ENCODE results near the gene PNPLA6.

PNPLA6 gene

GRCh38 chr19:7515645-7516151 lies 19.8 kb upstream of the PNPLA6 start, which contains the start of gene ZNF358:
Gene ZNF358, plus strand, starts transcription at chr19:7516103. Its CDS starts 3,140 bp downstream, at chr19:7519243.
- DNase-seq (ENCODE audit: low spot score) = peak; percentile 16

- DNase-seq (ENCODE audit: low spot score) = no peak
These were observed 19.2 kb upstream of the PNPLA6 start for GRCh38 chr19:7516333-7516732.

GRCh38 chr19:7516878-7517277 lies 18.6 kb upstream of the PNPLA6 start:
- DNase-seq (ENCODE audit: low spot score) = no peak

- DNase-seq (ENCODE audit: low spot score) = no peak
These were observed 16.0 kb upstream of the PNPLA6 start for GRCh38 chr19:7519361-7520130.

- no peak for DNase-seq (ENCODE audit: low spot score)
These were observed 15.1 kb upstream of the PNPLA6 start for GRCh38 chr19:7520131-7521051.

GRCh38 chr19:7521551-7522071 lies 13.9 kb upstream of the PNPLA6 start:
- no peak for DNase-seq (ENCODE audit: low spot score)

- peak; percentile 99 for DNase-seq (ENCODE audit: low spot score)
These were observed 13.2 kb upstream of the PNPLA6 start, which contains the start of gene MCOLN1 for GRCh38 chr19:7522072-7522922. Gene MCOLN1, plus strand, starts transcription at chr19:7522624. Its CDS starts 127 bp downstream, at chr19:7522751.

- DNase-seq (ENCODE audit: low spot score) = no peak
These were observed 12.4 kb upstream of the PNPLA6 start for GRCh38 chr19:7522923-7523667.

GRCh38 chr19:7524523-7524922 lies 11.0 kb upstream of the PNPLA6 start:
- no peak for DNase-seq (ENCODE audit: low spot score)

GRCh38 chr19:7524992-7525739 lies 10.4 kb upstream of the PNPLA6 start:
- no peak for DNase-seq (ENCODE audit: low spot score)

GRCh38 chr19:7526059-7526929 lies 9.2 kb upstream of the PNPLA6 start:
- no peak for DNase-seq (ENCODE audit: low spot score)

- no peak for DNase-seq (ENCODE audit: low spot score)
These were observed 7.9 kb upstream of the PNPLA6 start for GRCh38 chr19:7527516-7528191.

GRCh38 chr19:7528192-7528519 lies 7.4 kb upstream of the PNPLA6 start:
- no peak for DNase-seq (ENCODE audit: low spot score)

- DNase-seq (ENCODE audit: low spot score) = no peak
These were observed 6.8 kb upstream of the PNPLA6 start for GRCh38 chr19:7528522-7529245.

- DNase-seq (ENCODE audit: low spot score) = no peak
These were observed 6.3 kb upstream of the PNPLA6 start for GRCh38 chr19:7529246-7529600.

GRCh38 chr19:7529610-7530490 lies 5.7 kb upstream of the PNPLA6 start:
- no peak for DNase-seq (ENCODE audit: low spot score)

Measured in CD4-positive, alpha-beta T cell treated with Interleukin-15 for 4 hours (primary cell).